Hepatocyte (in vitro differentiated cells): ENCODE measurements around the gene TRIP10. TPM values are rescaled to one million over a fixed set of nuclear protein-coding genes. Genes with fewer than 3 reads are reported as not detected.

Experiments
- DNase-seq: peaks from one replicate; pipeline ENCODE4 v3.0.0-alpha.2; 2016; ENCODE audit warnings: low spot score
- H2AFZ ChIP-seq: fragments of 200-600 bp; sonication (generic); 2 replicates; pipeline ENCODE4 v1.6.0; 2016; ENCODE audit warnings: antibody characterized with exemption, mild to moderate bottlenecking
- H3K27ac ChIP-seq: fragments of 200-600 bp; sonication (generic); 2 replicates; pipeline ENCODE4 v1.5.1; 2016; ENCODE audit warnings: mild to moderate bottlenecking
- H3K27me3 ChIP-seq: fragments of 200-600 bp; sonication (generic); 2 replicates; pipeline ENCODE4 v1.6.1; 2016
- H3K36me3 ChIP-seq: fragments of 200-600 bp; sonication (generic); replicated peaks from 2 replicates; pipeline ENCODE4 v1.5.1; 2016; ENCODE audit warnings: low read depth; ENCODE audit not compliant: insufficient read depth
- H3K4me1 ChIP-seq: fragments of 200-600 bp; sonication (generic); 2 replicates; pipeline ENCODE4 v1.5.1; 2016; ENCODE audit warnings: mild to moderate bottlenecking, moderate library complexity; ENCODE audit not compliant: insufficient read depth
- H3K4me2 ChIP-seq: fragments of 200-600 bp; sonication (generic); 2 replicates; pipeline ENCODE4 v1.6.0; 2016
- H3K4me3 ChIP-seq: fragments of 200-600 bp; sonication (generic); 2 replicates; pipeline ENCODE4 v1.5.1; 2016; ENCODE audit warnings: mild to moderate bottlenecking
- H3K79me2 ChIP-seq: fragments of 200-600 bp; sonication (generic); 2 replicates; pipeline ENCODE4 v1.6.0; 2017; ENCODE audit warnings: mild to moderate bottlenecking
- H3K9me2 ChIP-seq: fragments of 200-600 bp; sonication (generic); replicated peaks from 2 replicates; pipeline ENCODE4 v1.6.0; 2017; ENCODE audit warnings: mild to moderate bottlenecking; ENCODE audit not compliant: insufficient read depth
- H3K9me3 ChIP-seq: fragments of 200-600 bp; sonication (generic); 2 replicates; pipeline ENCODE4 v1.5.1; 2016; ENCODE audit warnings: low read depth, mild to moderate bottlenecking
- H4K20me1 ChIP-seq: fragments of 200-600 bp; sonication (generic); 2 replicates; pipeline ENCODE4 v1.6.0; 2016; ENCODE audit warnings: mild to moderate bottlenecking; ENCODE audit not compliant: insufficient read depth, poor library complexity, severe bottlenecking
- EZH2 ChIP-seq: fragments of 200-600 bp; sonication (generic); IDR thresholded peaks from 2 replicates; pipeline ENCODE4 v1.6.1; 2016; ENCODE audit warnings: antibody characterized with exemption, mild to moderate bottlenecking, borderline replicate concordance
- EZH2phosphoT487 ChIP-seq: fragments of 200-600 bp; sonication (generic); IDR thresholded peaks from one replicate; pipeline ENCODE4 v1.6.1; 2018; ENCODE audit warnings: antibody characterized with exemption, mild to moderate bottlenecking, low read depth, moderate library complexity; ENCODE audit not compliant: unreplicated experiment, severe bottlenecking
- WGBS: methylation state at CpG from one replicate; pipeline ENCODE4 v1.1.6; 2016; ENCODE audit warnings: low lambda C conversion rate; ENCODE audit errors: missing lambda C conversion rate; 5-methylcytosine and 5-hydroxymethylcytosine counted together
- polyA plus RNA-seq: library from polyadenylated mRNA; unstranded; fragments of >200 nt; fragmentation: Nextera tagmentation; extraction: Ambion mirVana; gene quantifications from 2 replicates; pipeline ENCODE4 v1.2.1, GENCODE V29; 2016
- total RNA-seq: library from RNA; depleted of rRNA; stranded (reverse); fragments of >200 nt; gene quantifications from 2 replicates; pipeline ENCODE4 v1.2.3, GENCODE V29; 2014
- TF ChIP-seq, protein P1 (sequence below): fragments of 200-600 bp; sonication (generic); IDR thresholded peaks from 2 replicates; pipeline ENCODE4 v1.5.1; 2016; ENCODE audit warnings: antibody characterized with exemption, mild to moderate bottlenecking; ENCODE audit not compliant: poor library complexity

The TRIP10 gene
- total and polyA plus RNA-seq, 2 experiments from 2014 or later: 48.8 to 79.5 TPM

DNA sequence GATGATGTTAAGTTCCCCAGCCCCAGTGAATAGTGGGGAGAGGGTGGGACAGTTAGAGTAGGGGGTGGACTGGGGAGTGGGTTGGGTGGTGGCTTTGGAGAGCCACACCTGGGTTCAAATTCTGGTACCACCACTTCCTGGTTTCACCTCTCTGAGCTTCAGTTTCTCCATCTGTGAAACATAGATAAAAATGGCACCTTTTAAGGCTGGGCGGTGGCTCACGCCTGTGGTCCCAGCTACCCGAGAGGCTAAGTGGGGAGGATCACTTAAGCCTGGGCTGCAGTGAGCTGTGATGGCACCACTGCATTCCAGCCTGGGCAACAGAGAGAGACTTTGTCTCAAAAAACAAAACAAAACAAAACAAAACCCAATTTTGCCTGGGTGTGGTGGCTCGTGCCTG, 38.9 kb downstream of the TRIP10 start:
- 87% methylated on average over 4 of the region's 4 CpGs for WGBS
- no peaks in the 10 kb centered on the region for H3K79me2 ChIP-seq
- no peak overlapping the region for H3K4me2 ChIP-seq
- DNase-seq: no peak
- no peaks in the 10 kb centered on the region for H4K20me1 ChIP-seq
- no peaks in the 10 kb centered on the region for H3K36me3 ChIP-seq
- H3K4me1 ChIP-seq: no peaks in the 10 kb centered on the region
- H3K4me3 ChIP-seq: no peak overlapping the region
- no peaks in the 10 kb centered on the region for H3K9me2 ChIP-seq
- TF ChIP-seq EZH2: no peak
- no peaks in the 10 kb centered on the region for H3K9me3 ChIP-seq
- H3K27ac ChIP-seq: no peak overlapping the region
- no peak overlapping the region for H2AFZ ChIP-seq
- H3K27me3 ChIP-seq: no peaks in the 10 kb centered on the region

DNA sequence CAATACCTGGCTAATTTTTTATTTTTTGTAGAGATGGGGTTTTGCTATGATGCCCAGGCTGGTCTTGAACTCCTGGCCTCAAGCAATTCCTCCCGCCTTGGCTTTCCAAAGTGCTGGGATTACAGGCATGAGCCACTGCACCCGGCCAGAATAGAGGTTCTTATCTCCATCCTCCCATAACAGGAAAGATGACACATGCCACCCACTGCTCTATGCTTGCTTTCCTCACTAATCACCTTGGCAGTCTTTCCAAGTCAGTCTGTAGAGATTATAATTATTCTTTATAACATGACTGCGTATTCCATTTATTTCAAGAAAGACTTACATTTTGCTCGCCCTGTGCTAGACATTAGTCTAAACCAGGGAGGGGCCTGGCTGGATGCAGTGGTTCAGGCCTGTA, 39.7 kb downstream of the TRIP10 start:
- 78% methylated on average over 4 of the region's 4 CpGs for WGBS
- H3K9me3 ChIP-seq: no peaks in the 10 kb centered on the region
- no peaks in the 10 kb centered on the region for H3K9me2 ChIP-seq
- no peak overlapping the region for H3K4me2 ChIP-seq
- H3K36me3 ChIP-seq: no peaks in the 10 kb centered on the region
- DNase-seq: no peak
- no peaks in the 10 kb centered on the region for H3K27me3 ChIP-seq
- no peaks in the 10 kb centered on the region for H3K4me1 ChIP-seq
- TF ChIP-seq EZH2phosphoT487: no peak
- no peak overlapping the region for H3K27ac ChIP-seq
- H2AFZ ChIP-seq: no peak overlapping the region
- no peaks in the 10 kb centered on the region for H3K79me2 ChIP-seq
- no peak overlapping the region for H3K4me3 ChIP-seq
- H4K20me1 ChIP-seq: no peaks in the 10 kb centered on the region

DNA sequence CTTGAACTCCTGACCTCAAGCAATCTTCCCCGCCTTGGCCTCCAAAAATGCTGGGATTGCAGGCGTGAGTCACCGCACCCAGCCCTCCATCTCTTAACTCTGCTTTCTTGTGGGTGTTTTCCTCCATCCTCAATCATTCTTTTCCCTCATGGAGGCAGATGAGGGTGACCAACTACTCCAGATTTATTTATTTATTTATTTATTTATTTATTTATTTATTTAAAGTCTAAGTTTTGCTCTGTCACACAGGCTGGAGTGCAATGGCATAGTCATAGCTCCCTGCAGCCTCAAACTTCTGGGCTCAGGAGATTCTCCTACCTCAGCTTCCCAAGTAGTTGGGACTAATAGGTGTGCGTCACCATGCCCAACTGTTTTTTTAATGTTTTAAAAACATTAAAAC, 47.9 kb downstream of the TRIP10 start:
- H3K79me2 ChIP-seq: no peaks in the 10 kb centered on the region
- no peak overlapping the region for H3K27ac ChIP-seq
- DNase-seq: no peak
- no peaks in the 10 kb centered on the region for H3K9me2 ChIP-seq
- no peaks in the 10 kb centered on the region for H3K27me3 ChIP-seq
- WGBS: 84% methylated on average over 4 of the region's 4 CpGs
- TF ChIP-seq EZH2 (no peak), EZH2phosphoT487 (no peak)
- TF ChIP-seq, protein P1, sequence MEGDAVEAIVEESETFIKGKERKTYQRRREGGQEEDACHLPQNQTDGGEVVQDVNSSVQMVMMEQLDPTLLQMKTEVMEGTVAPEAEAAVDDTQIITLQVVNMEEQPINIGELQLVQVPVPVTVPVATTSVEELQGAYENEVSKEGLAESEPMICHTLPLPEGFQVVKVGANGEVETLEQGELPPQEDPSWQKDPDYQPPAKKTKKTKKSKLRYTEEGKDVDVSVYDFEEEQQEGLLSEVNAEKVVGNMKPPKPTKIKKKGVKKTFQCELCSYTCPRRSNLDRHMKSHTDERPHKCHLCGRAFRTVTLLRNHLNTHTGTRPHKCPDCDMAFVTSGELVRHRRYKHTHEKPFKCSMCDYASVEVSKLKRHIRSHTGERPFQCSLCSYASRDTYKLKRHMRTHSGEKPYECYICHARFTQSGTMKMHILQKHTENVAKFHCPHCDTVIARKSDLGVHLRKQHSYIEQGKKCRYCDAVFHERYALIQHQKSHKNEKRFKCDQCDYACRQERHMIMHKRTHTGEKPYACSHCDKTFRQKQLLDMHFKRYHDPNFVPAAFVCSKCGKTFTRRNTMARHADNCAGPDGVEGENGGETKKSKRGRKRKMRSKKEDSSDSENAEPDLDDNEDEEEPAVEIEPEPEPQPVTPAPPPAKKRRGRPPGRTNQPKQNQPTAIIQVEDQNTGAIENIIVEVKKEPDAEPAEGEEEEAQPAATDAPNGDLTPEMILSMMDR: no peak
- no peak overlapping the region for H3K4me2 ChIP-seq
- no peaks in the 10 kb centered on the region for H3K36me3 ChIP-seq
- no peak overlapping the region for H3K4me3 ChIP-seq
- H4K20me1 ChIP-seq: no peaks in the 10 kb centered on the region
- H3K9me3 ChIP-seq: no peaks in the 10 kb centered on the region
- no peak overlapping the region for H2AFZ ChIP-seq
- H3K4me1 ChIP-seq: no peaks in the 10 kb centered on the region

DNA sequence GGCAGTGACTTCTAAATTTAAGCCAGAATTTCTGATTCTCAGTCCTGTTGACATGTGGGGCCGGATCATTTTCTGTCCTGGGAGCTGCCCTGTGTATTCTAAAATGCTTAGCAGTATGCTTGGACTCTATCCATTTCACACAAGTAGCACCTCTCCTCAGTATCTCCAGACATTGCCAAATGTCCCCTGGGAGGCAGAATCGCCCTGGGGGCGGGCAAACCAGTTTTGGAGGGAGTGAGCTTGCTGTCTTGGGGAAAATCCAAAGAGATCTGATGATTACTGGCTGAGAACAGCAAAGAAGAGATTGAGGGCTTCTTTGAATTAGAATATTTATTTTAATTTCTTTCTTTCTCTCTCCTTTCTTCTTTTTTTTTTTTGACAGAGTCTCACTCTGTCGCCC, 49.4 kb downstream of the TRIP10 start:
- H3K4me2 ChIP-seq: no peak overlapping the region
- H3K79me2 ChIP-seq: no peaks in the 10 kb centered on the region

More for the DNA sequence above, 49.4 kb downstream of the TRIP10 start:
- no peak for DNase-seq
- H3K9me3 ChIP-seq: no peaks in the 10 kb centered on the region
- H3K27me3 ChIP-seq: no peaks in the 10 kb centered on the region
- H3K36me3 ChIP-seq: no peaks in the 10 kb centered on the region
- H3K4me1 ChIP-seq: no peaks in the 10 kb centered on the region
- H3K27ac ChIP-seq: no peak overlapping the region
- H3K9me2 ChIP-seq: no peaks in the 10 kb centered on the region
- H4K20me1 ChIP-seq: no peaks in the 10 kb centered on the region
- no peak overlapping the region for H3K4me3 ChIP-seq
- WGBS: 79% methylated on average over 4 of the region's 4 CpGs
- H2AFZ ChIP-seq: no peak overlapping the region
- TF ChIP-seq, protein P1: no peak
- TF ChIP-seq EZH2phosphoT487: no peak
- no peak for TF ChIP-seq EZH2
